CD4-positive, alpha-beta T cell treated with Interferon alpha-2 for 1 hour (primary cell): Measurements from ENCODE around the gene B4GALT3.

Experiments
- DNase-seq, 2 donors: peaks; one replicate each; pipeline ENCODE4 v3.0.0-alpha.2; 2020 to 2022

Gene B4GALT3

DNA sequence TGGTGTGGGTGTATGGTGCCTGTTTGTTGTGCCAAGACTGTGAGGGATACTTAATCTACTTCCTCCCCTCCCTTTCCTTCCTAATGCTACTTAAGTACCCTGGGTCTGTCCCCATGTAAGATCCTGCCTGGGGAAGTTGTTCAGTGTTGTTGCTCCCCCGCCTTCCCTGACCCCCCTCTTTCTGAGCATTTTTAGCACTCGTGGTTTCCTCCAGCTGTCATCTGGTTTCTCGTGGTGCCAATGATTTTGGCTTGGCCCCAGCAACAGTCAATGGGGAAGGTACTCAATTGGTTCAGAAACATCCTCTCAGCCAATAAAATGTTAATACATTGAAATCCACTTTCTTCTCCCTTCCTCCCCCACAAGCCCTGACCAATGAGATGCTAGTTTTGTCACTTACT, 8.0 kb upstream of the B4GALT3 start:
- DNase-seq, result peak; percentile 86 to 93

DNA sequence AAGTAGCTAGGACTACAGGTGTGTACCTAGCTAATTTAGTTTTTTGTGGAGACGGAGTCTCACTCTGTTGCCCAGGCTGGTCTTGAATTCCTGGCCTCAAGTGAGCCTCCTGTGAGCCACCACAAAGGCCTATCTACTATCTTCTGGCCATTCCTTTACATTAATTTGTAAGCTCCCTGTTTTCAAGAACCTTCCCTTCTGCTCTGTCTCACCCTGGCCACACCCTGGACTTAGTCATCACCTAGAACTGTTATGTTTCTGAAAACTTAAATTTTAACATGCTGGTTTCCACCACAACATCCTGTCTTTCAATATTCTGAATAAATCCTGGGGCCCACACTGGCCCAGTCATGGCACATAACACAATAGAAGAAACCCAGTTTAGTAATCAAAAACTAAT, 4.9 kb upstream of the B4GALT3 start:
- DNase-seq, result peak; percentile 62 to 78

DNA sequence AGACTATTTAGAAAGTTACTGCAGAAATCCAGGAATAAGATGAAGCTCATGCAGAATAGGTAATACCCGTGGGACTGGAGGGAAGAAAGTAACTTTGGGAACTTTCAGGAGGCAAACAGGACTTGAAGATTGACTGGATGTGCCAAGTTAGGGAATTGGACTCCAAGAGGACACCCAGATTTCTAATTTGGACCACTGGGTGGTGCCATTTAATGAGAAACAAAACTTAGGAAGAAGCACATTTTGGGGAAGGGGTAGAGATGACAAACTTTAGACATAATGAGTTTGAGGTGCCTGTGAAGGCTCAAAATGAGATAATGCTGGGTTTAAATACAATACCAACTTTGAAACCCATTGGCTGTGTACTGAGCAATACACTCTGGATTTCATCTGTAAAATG, 3.3 kb upstream of the B4GALT3 start:
- peak in 1 of 2 donors; percentile 39 for DNase-seq

DNA sequence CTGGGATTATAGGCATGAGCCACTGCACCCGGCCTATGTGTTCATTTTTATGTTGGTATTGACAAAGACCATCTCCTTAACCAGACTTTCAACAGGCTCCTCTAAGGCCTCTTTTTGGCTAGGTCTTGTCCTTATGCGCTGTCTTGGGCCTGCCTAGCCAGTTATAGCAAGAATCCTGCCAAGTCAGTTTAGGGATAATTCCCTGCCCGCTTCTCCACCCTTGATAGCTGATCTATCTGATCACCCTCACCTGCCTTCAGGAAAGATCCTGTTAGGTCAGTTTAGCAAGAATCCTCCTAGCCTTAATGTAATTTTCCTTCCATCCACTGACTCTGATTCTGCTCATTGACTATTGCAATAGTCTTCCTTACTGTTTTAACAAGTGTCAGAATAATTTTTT, 2.4 kb upstream of the B4GALT3 start:
- no peak for DNase-seq

DNA sequence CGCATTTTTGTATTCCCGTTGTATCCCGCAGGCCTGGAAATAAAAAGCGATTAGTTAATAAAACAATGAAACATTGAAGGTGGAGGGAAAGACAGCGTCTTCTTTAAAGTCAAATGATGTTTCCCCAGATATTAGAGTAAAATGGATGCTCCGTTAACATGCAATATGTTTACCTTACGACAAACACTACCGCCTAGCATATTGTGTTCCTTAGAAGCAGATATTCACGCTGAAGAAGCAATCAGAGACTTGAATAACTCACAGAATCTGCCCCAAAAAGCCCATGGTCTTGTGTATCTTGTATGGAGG, 583 bp upstream of the B4GALT3 start:
- DNase-seq, result no peak

DNA sequence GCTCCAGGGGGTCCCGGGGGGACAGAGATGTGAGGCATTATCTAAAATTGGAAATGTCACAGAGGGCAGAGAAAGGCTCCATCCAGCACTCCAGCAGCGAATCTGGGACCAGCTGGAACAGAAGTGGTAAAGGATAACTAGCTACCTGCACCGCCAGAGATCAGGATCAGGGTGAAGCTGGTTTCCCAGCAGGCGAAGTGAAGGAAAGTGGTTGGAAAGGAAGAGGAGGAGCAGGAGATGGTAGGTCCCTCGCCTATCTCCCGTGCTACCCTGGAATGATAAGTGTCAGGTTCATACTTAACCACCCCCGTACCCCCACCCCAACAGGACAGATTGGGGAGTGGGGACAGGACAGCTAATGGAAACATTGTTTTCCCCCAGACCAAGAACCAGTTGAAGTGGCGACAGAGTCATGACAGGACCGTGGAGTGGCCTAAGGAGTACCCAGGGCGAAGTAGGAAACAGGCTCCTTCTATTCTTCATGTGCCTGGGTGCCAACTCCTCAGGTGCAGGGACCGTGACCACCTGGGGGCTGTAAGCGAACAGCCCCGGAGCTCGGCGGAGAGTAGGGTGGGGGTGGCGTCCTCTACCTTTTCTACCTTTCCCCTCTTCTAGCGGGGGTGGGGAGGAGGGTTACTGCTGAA, 717 bp downstream of the B4GALT3 start:
- no peak for DNase-seq

DNA sequence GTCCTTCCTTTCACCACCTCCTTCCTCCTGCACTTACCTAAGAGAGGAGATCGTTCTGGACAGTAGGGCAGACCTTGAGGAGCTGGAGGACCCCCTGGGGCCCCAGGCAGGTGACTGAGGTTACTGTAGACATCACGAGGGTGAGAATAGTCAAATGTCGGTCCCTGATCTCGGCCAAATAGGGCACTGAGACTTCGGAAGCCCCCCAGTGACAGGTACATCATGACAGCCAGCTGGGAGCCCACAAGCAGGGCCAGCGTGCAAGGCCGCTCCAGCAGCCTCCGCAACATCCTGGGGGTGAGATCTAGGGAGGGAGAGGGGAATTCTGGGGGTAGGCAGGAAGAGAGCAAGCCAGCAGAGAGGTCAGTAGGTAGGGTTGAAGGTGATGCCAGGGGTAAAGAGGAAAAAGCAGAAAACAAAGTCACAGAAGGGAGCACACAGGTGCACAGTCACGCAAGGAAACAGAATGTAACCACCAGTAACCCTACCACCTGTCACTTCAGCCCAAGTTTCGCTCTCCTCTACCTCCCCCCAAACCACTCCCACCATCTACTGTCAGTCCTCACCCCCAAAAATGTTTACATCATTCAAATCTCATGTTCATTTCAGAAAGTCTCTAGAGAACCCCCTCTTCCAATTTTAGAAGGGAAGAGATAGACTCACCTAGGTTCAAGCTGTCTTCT, 1.4 kb downstream of the B4GALT3 start:
- no peak for DNase-seq

DNA sequence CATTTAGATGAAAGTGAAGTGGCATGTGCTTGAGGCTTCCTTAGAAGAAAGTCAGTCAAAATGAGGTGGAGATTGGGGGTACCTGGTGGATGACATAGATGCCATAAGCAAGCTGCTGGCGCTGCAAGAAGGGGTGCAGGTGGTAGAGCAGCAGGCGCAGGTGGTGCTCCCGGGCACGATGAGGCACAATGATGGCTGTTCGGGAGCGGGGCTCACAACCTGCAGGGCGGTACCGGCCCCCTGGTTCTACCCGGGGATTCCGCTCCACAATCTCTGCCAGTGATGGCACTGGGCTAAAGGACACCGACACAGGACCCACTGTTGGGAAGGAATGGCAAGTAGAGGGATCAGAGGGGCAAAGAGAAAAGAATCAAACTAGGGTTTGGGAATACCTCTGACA, 2.4 kb downstream of the B4GALT3 start:
- DNase-seq, result no peak

DNA sequence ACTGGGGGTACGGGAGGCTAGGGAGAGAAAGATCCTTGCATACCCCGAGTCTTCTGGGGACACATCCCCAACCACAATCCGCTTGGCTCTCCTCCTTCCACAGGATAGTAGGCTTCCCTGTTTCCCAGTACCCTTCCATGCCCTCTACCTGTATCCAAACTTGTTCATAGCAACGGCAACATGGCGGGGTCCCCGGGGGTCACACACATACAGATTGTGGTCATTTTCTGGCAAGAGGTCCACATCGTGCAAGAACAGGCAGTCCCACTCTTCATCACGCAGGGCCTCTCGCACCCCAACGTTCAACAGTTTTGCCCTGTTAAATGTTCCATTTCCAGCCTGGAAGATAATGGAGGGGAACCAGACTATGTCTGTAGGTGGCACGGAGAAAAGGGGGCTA, 3.6 kb downstream of the B4GALT3 start:
- no peak for DNase-seq

DNA sequence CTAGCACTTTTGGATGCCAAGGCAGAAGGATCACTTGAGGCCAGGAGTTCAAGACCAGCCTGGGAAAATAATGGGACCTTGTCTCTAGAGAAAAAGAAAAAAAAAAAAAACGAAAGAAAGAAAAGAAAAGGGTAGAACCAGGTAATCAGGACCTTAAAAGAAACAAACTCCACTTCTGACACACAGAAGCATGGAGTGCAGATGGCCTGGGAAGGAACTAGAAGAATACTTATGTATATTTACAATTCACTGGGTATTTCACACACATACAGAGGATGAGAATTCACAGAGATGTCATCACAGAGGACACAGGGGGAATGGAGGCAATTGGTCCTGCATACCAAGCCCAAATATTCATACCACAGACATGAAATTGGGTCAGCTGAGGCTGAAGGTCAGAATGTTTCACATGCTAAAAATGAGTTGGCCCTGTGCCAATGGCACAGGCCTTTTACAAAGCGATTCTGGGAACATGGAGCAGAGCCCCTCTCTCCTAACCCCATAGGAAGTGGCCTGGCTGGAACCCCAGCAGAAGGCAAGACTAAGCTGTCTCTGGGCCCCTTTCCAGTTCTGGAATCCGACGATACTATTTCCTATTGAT, 4.4 kb downstream of the B4GALT3 start:
- no peak for DNase-seq

DNA sequence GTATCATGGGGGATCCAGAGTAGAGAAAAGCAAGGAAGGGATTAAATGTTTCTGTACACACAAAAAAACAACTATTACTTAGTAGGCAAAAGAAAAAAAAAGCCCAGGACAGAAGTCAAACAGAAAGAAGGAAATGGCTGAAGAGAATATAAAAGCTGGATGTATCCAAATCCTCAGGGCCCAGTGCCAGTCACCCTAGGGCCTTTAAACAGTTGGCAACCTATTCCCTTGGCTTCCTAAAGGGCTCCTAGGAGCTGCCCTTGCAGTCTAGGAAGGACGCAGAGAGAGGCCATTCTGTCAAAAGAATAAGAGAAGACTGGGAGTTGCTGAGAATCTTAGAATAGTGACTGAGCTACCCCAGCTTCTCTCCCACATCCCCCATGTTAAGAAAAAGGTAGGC, 5.0 kb downstream of the B4GALT3 start:
- DNase-seq, result no peak

DNA sequence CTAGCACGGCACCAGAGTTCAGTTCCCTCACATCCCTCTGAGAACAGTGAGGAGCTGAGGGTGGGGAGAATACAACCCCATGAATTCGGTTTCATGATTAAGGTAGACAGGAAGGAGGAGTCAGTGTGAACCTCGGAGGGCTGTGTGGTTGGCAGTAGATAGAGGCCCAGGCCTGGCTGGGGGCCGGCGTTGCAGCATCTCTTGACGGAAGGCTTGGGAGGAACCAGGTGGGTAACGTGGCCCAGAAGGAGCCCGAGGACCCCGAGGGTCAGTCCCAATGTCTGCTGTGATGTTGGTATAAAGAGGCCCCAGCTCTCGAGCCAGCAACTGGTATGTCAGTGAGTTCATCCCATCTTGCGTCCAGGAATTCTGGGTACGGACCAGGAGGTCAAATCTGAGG, 5.6 kb downstream of the B4GALT3 start:
- no peak for DNase-seq

DNA sequence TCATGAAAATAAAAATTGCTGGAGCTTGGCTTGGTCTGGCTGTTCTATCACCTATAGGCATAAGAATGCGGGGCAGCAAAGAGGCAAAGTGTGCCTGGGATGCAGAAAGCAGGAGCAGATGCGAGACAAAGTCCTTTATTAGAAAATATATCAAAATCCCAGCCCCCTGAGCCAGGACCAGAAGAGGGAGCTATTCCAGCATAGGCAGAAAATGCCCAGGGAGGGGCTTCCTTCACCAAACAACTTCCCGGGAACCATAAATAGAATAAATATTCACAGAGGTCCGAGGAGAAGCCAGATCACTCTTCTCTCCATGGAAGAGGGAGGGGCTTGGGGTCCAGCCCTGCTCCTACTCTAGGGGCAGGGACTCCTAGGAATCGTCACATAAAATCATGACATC, 6.1 kb downstream of the B4GALT3 start:
- DNase-seq, result no peak

DNA sequence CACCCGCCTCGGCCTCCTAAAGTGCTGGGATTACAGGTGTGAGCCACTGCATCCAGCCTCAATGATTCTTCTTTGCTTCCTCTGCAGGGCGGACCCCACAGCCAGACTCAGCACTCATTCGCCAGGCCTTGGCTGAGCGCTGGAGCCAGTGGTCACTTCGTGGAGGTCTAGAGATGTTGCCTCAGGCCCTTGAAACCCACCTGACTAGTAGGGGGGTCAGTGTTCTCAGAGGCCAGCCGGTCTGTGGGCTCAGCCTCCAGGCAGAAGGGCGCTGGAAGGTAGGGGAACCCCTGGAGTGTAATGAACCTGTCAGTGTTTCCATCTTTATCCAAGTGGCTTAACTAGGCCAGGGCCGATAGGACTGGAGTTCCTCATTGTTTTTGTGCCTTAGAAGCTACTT, 8.4 kb downstream of the B4GALT3 start:
- DNase-seq, result no peak

DNA sequence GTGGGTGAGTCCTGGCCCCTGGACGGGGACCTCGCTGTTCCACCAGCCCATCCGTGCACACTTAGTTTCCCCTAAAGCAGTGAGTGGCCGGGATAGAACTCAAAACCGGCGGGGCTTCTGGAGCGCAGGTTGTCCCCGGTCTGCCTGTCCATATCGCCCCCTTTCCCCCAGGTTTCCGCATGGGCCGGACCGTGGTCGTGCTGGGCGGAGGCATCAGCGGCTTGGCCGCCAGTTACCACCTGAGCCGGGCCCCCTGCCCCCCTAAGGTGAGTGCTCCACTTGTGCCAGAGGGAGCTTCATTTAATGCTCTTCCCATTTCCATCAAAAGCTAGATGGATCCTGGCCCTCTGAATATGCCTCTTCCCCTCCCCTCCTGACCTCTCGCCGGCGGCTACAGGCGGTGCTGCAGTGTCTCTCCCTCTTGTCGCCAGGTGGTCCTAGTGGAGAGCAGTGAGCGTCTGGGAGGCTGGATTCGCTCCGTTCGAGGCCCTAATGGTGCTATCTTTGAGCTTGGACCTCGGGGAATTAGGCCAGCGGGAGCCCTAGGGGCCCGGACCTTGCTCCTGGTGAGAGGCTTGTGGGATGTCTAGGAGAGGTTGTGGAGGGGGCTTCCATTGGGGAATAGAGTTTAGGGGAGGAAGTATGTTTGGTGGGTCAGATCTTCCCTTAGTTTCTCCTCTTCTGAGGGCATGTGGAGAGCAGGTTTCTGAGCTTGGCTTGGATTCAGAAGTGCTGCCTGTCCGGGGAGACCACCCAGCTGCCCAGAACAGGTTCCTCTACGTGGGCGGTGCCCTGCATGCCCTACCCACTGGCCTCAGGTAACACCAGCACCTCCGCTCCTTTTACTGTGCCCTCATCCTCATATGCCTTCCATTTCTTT, 10.4 kb downstream of the B4GALT3 start:
- DNase-seq, result no peak

DNA sequence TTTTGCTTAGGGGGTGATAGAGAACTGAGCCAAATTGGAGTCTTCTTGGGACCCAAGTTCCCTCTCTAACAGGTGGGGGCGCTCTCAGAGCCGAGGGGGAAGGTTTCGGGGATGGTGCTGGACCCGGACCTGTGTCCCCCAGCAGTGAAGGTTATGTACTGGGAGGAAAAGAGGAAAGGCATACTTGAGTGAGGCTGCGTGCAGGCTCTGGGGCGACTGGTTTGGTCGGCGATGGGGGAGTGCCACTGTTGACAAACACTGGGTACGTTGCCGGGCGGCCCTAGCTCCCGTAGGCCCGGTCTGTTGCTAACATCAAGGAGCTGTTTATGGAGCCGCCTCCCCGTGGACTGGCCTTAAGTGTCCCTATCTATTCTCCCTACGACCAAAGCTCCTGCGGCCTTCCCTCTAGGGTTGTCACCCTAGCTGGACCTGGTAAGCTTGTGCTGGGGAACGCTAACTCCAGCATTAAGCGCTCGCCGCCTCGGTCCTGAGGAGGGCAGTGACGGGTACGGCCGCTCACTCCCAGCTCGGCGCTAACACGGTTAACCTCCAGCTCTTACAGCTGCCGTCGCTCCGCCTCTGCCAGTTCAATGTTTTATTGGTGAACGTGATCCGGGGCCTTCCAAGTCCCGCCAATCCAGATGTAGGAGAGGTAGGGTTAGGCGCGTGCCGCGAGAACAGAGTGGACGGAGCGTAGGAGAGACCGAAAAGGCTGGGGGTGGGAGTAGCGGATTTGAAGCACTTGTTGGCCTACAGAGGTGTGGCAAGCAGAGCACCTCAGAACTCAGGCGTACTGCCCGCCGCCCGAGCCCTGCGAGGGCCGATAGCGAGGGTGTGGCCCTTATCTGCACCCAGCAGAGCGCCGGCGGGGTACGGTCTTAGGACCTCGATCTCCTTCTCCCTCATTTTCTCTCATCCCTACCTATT, 11.3 kb downstream of the B4GALT3 start, which contains the start of gene PPOX:
TSS of gene PPOX (plus strand) at position 685 of the 927 bp plus-strand sequence. CDS start 422 bp downstream, outside the sequence.
- DNase-seq, result peak; percentile 93 to 96

DNA sequence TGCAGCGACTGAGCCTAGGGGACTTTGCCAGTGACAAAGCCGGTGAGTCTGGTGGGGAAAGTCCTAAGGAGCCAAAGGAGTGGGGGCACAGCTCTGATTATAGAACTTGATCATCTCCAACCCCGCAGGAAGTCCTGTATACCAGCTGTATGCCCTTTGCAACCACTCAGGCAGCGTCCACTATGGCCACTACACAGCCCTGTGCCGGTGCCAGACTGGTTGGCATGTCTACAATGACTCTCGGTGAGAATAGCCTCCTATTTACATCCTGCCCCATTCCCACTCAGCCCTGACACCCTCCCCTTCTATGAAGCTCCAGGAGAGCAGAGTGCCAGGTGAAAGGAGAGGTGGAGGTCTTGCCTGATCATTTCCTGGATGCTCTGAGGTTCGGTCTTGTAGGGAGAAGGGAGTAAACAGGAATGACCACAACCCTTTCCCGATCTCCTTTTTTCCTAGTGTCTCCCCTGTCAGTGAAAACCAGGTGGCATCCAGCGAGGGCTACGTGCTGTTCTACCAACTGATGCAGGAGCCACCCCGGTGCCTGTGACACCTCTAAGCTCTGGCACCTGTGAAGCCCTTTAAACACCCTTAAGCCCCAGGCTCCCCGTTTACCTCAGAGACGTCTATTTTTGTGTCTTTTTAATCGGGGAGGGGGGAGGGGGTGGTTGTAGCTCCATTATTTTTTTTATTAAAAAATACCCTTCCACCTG, 12.3 kb downstream of the B4GALT3 start:
- DNase-seq, result no peak

DNA sequence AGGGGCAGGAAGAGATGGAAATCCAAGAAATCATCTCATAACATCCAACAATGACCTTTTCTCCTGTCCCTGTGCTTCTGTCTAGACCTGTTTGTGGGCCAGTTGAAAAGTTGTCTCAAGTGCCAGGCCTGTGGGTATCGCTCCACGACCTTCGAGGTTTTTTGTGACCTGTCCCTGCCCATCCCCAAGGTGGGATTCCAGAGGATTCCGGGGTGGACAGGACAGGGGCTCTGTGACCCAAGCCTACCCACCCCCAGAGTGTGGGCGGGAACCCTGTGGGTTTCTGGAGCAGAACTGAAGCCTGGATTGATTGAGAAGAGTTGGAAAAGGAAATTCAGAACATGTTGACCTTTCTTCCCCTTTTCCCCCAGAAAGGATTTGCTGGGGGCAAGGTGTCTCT, 13.5 kb downstream of the B4GALT3 start:
- DNase-seq, result no peak

DNA sequence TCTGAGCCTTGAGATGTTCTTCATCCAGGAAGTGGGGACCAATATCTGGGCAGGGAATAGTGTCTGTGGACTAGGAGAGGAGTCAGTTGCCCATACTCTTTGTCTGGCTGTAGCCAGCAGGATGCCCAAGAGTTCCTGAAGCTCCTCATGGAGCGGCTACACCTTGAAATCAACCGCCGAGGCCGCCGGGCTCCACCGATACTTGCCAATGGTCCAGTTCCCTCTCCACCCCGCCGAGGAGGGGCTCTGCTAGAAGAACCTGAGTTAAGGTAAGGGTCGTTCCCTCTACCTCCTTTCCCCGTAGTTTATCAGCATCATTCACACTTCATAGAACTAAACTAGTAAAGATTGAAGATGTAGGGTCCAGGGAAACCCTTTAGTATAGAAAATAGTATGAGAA, 14.5 kb downstream of the B4GALT3 start:
- no peak for DNase-seq

DNA sequence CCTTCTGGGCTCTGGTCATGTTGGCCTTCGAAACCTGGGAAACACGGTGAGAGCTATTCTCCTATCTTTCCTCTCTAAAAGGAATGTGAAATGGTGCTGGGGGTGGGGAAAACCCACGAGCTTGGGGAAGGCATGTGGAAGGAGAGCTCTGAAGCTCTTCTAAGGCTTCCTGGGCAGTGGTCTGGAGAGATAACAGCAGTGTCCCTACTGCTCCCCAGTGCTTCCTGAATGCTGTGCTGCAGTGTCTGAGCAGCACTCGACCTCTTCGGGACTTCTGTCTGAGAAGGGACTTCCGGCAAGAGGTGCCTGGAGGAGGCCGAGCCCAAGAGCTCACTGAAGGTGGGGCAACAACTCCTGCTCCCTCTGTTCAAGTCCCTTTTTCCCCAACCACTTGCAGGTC, 15.3 kb downstream of the B4GALT3 start:
- DNase-seq, result no peak

DNA sequence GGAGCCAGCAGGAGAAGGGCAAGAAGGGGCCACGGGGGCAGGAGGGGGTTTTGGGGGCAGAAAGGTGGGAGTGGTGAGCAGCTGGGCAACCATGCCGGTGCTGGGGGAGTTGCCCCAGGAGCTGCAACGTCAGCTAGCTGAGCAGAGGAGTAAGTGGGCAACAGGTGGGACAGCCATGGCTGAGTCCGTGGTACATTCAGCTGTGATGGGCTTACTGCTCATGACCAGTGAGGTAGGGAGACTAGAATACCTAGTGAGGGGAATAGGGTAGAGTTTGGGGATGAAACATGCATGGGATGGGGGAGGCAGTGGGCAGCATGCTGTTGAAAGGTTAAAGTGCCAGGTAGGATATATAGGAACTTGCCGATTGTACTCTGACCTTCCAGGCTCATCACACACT, 15.7 kb downstream of the B4GALT3 start:
- no peak for DNase-seq

DNA sequence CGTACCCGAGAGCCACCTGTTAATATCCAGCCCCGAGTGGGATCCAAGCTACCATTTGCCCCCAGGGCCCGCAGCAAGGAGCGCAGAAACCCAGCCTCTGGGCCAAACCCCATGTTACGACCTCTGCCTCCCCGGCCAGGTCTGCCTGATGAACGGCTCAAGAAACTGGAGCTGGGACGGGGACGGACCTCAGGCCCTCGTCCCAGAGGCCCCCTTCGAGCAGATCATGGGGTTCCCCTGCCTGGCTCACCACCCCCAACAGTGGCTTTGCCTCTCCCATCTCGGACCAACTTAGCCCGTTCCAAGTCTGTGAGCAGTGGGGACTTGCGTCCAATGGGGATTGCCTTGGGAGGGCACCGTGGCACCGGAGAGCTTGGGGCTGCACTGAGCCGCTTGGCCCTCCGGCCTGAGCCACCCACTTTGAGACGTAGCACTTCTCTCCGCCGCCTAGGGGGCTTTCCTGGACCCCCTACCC, 16.6 kb downstream of the B4GALT3 start:
- DNase-seq, result no peak
